HepG2 (cell line): ENCODE measurements around the gene ZNF226. TPM values are rescaled to one million over a fixed set of nuclear protein-coding genes. Genes with fewer than 3 reads are reported as not detected.

Experiments used
- ETV6 ChIP-seq: sonication (generic); formaldehyde crosslinking; conservative IDR thresholded peaks from 2 replicates; pipeline ENCODE4 v1.4.0; 2020; ENCODE audit warnings: missing genetic modification reagents
- GTF2F1 ChIP-seq: fragments of 150-350 bp; IDR thresholded peaks from 2 replicates; pipeline ENCODE4 v1.6.1; 2014; ENCODE audit warnings: low read length
- KAT2B ChIP-seq: fragments of 150-350 bp; IDR thresholded peaks from 2 replicates; pipeline ENCODE4 v1.6.1; 2014; ENCODE audit warnings: low read depth, low read length, borderline replicate concordance
- KAT8 ChIP-seq: IDR thresholded peaks from 2 replicates; pipeline ENCODE4 v1.6.1; 2016; ENCODE audit warnings: missing genetic modification reagents, missing compliant biosample characterization
- NONO ChIP-seq, 2 experiments: fragments of 450-650 bp in 1 of 2; sonication (generic) in 1 of 2; formaldehyde crosslinking in 1 of 2; IDR thresholded peaks in 1 of 2; conservative IDR thresholded peaks in 1 of 2; 2 replicates each; pipeline versions ENCODE4 v1.6.1 to v1.8.0; 2017 to 2022; ENCODE audit warnings: mild to moderate bottlenecking in 1 of 2, missing genetic modification reagents in 1 of 2, moderate library complexity in 1 of 2
- NR1H2 ChIP-seq: sonication (generic); formaldehyde crosslinking; IDR thresholded peaks from 2 replicates; pipeline ENCODE4 v1.8.1; 2022; ENCODE audit warnings: low read depth, missing genetic modification reagents, borderline replicate concordance
- RBFOX2 ChIP-seq: fragments of 200-400 bp; formaldehyde crosslinking; IDR thresholded peaks from 2 replicates; pipeline ENCODE4 v1.6.1; 2017; ENCODE audit warnings: low read depth, mild to moderate bottlenecking, low read length
- RFX5 ChIP-seq: IDR thresholded peaks from 2 replicates; pipeline ENCODE4 v1.6.1; 2011; ENCODE audit warnings: low read depth, low read length, improper control_type of control experiment
- SNAPC4 ChIP-seq: sonication (generic); formaldehyde crosslinking; IDR thresholded peaks from 2 replicates; pipeline ENCODE4 v1.4.0; 2020; ENCODE audit warnings: mild to moderate bottlenecking, missing genetic modification reagents
- SUZ12 ChIP-seq: fragments of 150-350 bp; IDR thresholded peaks from 2 replicates; pipeline ENCODE4 v1.6.1; 2014; ENCODE audit warnings: low read depth, low read length
- ZBED4 ChIP-seq: sonication (generic); formaldehyde crosslinking; IDR thresholded peaks from 2 replicates; pipeline ENCODE4 v1.4.0; 2020; ENCODE audit warnings: missing genetic modification reagents, borderline replicate concordance
- ZNF121 ChIP-seq: sonication (generic); formaldehyde crosslinking; IDR thresholded peaks from 2 replicates; pipeline ENCODE4 v1.5.0; 2020; ENCODE audit warnings: mild to moderate bottlenecking, missing genetic modification reagents
- ZNF205 ChIP-seq: IDR thresholded peaks from 2 replicates; pipeline ENCODE4 v1.6.1; 2018; ENCODE audit warnings: missing biosample characterization, missing genetic modification reagents
- ZNF543 ChIP-seq: sonication (generic); formaldehyde crosslinking; IDR thresholded peaks from 2 replicates; pipeline ENCODE4 v1.4.0; 2020; ENCODE audit warnings: mild to moderate bottlenecking, missing genetic modification reagents
- ZNF563 ChIP-seq: sonication (generic); formaldehyde crosslinking; IDR thresholded peaks from 2 replicates; pipeline ENCODE4 v1.8.0; 2022; ENCODE audit warnings: mild to moderate bottlenecking, moderate library complexity, missing genetic modification reagents
- ZNF605 ChIP-seq: sonication (generic); formaldehyde crosslinking; IDR thresholded peaks from 2 replicates; pipeline ENCODE4 v1.8.0; 2022; ENCODE audit warnings: mild to moderate bottlenecking, missing genetic modification reagents
- ZNF776 ChIP-seq: sonication (generic); formaldehyde crosslinking; IDR thresholded peaks from 2 replicates; pipeline ENCODE4 v1.4.0; 2020; ENCODE audit warnings: mild to moderate bottlenecking, missing genetic modification reagents
- ZNF790 ChIP-seq: sonication (generic); formaldehyde crosslinking; IDR thresholded peaks from 2 replicates; pipeline ENCODE4 v1.8.0; 2022; ENCODE audit warnings: missing genetic modification reagents, mild to moderate bottlenecking, borderline replicate concordance
- polyA plus RNA-seq, 8 experiments: library from polyadenylated mRNA; depleted of rRNA in 3 of 8; stranded (reverse) in 7 of 8; unstranded in 1 of 8; fragments of >200 nt; fragmentation: Illumina TruSeq in 4 of 8; extraction: Trizol in 4 of 8; gene quantifications; 2 replicates each; pipeline versions ENCODE4 v1.2.1 to v1.2.3, GENCODE V29; 2011 to 2016; ENCODE audit warnings: low read depth in 4 of 8, missing spikeins in 1 of 8, mixed read lengths in 1 of 8; ENCODE audit not compliant: insufficient read depth in 1 of 8
- total RNA-seq, 5 experiments: library from RNA; depleted of rRNA; stranded (reverse); fragments of >200 nt; fragmentation: Illumina TruSeq; extraction: Trizol; gene quantifications; 2 replicates each; pipeline ENCODE4 v1.2.3, GENCODE V29; 2016; ENCODE audit warnings: low read depth in 1 of 5
- TF ChIP-seq, protein P1 (sequence below): sonication (generic); formaldehyde crosslinking; IDR thresholded peaks from 2 replicates; pipeline ENCODE4 v1.4.0; 2020; ENCODE audit warnings: missing genetic modification reagents
- TF ChIP-seq, protein P2 (sequence below): sonication (generic); formaldehyde crosslinking; IDR thresholded peaks from 2 replicates; pipeline ENCODE4 v1.4.0; 2020; ENCODE audit warnings: mild to moderate bottlenecking, low read depth, missing genetic modification reagents

Gene ZNF226
- total and polyA plus RNA-seq, 2 of the 13 experiments (the other 11 are each of a cell fraction or from before 2014, with no cell fraction given) = 8.3 to 16.0 TPM

DNA sequence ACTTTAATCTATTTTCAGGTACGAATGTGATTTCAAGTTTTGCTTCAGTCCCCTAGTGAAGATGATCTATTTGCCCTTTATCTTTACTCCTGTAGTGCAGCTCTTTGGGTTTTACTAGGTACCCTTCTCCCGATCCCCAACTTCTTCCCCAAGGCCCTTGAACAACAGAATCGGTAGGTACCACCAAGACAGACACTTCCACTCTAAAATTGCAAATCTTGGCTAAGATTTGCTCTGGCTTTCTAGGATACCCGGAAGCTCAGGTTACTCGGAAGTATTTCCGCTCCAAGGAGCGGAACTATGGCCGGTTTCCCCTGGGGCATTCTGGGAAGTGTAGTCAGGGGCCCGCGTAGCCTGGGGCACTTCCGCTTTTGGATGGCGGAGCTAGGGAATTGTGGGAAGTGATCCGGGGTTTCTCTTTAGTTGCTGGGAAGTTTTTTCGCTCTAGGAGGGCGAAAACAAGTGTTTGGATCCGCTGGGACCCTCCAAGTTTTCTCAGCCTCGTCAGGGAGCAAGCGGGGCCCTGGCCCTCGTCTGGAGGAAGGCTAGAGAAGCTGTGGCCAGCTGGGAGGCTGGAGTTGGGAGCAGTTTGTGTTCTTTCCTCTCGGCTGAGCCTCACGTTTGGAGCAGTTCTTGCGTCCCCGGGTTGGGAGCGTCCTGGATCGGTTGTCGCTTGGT lies 42.4 kb downstream of the ZNF226 start (continued):
- TF ChIP-seq, protein P1, sequence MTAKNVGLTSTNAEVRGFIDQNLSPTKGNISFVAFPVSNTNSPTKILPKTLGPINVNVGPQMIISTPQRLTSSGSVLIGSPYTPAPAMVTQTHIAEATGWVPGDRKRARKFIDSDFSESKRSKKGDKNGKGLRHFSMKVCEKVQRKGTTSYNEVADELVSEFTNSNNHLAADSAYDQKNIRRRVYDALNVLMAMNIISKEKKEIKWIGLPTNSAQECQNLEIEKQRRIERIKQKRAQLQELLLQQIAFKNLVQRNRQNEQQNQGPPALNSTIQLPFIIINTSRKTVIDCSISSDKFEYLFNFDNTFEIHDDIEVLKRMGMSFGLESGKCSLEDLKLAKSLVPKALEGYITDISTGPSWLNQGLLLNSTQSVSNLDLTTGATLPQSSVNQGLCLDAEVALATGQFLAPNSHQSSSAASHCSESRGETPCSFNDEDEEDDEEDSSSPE = no peak
- no peak for TF ChIP-seq RFX5
- TF ChIP-seq ZBED4 (CRISPR knock-in tag) = no peak
- TF ChIP-seq ZNF776 = no peak
- TF ChIP-seq SNAPC4 (CRISPR knock-in tag) = 0 out of 2 replicates have a peak, but pooled peaks have one; percentile 56
- TF ChIP-seq ETV6 (CRISPR knock-in tag) = peak; percentile 97
- TF ChIP-seq NONO (IDR thresholded peaks at IDR 0.05) = no peak
- TF ChIP-seq NONO (CRISPR knock-in tag; conservative IDR thresholded peaks at IDR 0.05) = no peak
- TF ChIP-seq ZNF205 (CRISPR knock-in tag) = no peak
- peak; percentile 76; the same call in 1 of the 2 replicates for TF ChIP-seq ZNF543
- no peak for TF ChIP-seq ZNF121 (CRISPR knock-in tag)
- no peak for TF ChIP-seq GTF2F1
- no peak for TF ChIP-seq ZNF790 (CRISPR knock-in tag)
- peak; percentile 75 for TF ChIP-seq SUZ12
- no peak for TF ChIP-seq NR1H2
- TF ChIP-seq ZNF563 (CRISPR knock-in tag) = no peak
- TF ChIP-seq RBFOX2 = no peak
- 0 out of 2 replicates have a peak, but pooled peaks have one; percentile 56 for TF ChIP-seq ZNF605 (CRISPR knock-in tag)
- TF ChIP-seq KAT8 (CRISPR knock-in tag) = peak; percentile 98
- TF ChIP-seq KAT2B = no peak
- TF ChIP-seq, protein P2, sequence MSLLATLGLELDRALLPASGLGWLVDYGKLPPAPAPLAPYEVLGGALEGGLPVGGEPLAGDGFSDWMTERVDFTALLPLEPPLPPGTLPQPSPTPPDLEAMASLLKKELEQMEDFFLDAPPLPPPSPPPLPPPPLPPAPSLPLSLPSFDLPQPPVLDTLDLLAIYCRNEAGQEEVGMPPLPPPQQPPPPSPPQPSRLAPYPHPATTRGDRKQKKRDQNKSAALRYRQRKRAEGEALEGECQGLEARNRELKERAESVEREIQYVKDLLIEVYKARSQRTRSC (CRISPR knock-in tag) = no peak
